GM21423 (cell line): ENCODE results near the gene GNG7.
"Not testable (repeated sequence)": the region's sequence is repeated elsewhere in the genome, so short reads cannot be mapped to it uniquely, and the experiment has no call there.

Experiments used
- ATAC-seq: cut with Tn5 transposase; IDR thresholded peaks from one replicate; pipeline ENCODE4 v1.9.1; 2021; ENCODE audit warnings: mild to moderate bottlenecking, moderate library complexity; ENCODE audit not compliant: unreplicated experiment

The GNG7 gene

GRCh38 chr19:2678044-2678671, 24.3 kb downstream of the GNG7 start:
- no peak for ATAC-seq

- no peak for ATAC-seq
Measured at GRCh38 chr19:2676823-2677222, 25.7 kb downstream of the GNG7 start.

- no peak for ATAC-seq
Measured at GRCh38 chr19:2675892-2676291, 26.6 kb downstream of the GNG7 start.

- no peak for ATAC-seq
Measured at GRCh38 chr19:2670217-2670616, 32.3 kb downstream of the GNG7 start.

DNA sequence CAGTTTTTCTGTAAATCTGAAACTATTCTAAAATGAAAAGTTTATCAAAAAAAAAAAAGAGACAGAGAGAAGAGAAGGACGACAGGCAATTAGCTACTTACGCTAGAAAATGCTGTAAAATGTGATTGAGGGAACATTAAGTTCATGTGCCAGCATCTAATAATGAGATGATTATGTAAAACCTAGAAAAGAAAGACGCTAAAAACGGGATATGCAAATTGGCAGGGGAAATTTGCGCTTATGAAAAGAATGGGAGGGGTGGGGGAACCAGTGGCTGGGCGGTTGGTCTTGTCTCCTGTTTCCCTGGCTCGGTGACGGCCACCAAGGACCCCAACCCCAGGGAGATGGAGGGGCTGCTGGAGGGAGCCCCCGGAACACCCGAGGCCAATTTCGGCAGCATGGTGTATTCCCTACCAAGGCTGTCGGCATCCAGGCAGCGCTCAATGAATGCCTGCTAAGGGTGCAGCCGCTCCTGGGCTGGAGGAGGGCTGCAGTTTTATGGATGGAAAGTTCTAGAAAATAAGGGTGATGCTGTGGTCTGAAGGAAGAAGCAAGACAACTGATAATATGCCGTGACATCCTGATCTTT, 34.2 kb downstream of the GNG7 start:
- ATAC-seq, result no peak

GRCh38 chr19:2667349-2667748, 35.1 kb downstream of the GNG7 start:
- ATAC-seq, result not testable (repeated sequence)

- no peak for ATAC-seq
Measured at GRCh38 chr19:2666344-2666994, 36.0 kb downstream of the GNG7 start.

- ATAC-seq, result no peak
Measured at GRCh38 chr19:2665103-2665502, 37.4 kb downstream of the GNG7 start.

DNA sequence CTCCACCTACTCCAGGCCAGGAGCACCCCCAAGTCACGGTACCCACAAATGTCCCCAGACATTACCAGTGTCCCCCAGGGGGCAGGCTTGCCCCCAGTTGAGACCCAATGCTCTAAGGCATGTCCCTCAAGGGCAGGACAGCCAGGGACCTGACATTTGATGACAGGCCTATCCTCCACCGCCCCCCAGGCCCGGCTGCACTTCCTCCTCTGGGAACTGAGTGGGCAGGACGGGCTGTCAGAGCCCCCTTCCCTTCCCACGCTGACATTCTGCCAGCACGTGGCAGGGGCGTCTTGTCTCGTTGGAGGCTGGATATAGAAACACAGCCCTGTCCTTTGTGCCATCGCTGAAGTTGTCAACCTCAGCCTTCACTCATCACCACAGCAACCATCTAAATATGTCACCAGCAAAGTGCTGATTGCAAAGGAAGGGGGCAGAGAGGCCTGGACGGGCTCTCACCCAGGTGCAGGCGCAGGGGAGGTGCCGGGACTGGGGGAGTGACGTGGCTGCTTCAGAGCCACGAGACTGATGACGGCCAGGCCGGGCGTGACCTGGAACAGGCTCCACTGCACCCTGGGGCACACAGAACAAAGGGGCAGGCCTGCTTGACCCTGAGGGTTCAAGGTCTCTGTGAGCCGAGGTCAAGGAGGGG, 38.4 kb downstream of the GNG7 start:
- ATAC-seq, result peak; percentile 51

GRCh38 chr19:2661615-2662014, 40.9 kb downstream of the GNG7 start:
- no peak for ATAC-seq

DNA sequence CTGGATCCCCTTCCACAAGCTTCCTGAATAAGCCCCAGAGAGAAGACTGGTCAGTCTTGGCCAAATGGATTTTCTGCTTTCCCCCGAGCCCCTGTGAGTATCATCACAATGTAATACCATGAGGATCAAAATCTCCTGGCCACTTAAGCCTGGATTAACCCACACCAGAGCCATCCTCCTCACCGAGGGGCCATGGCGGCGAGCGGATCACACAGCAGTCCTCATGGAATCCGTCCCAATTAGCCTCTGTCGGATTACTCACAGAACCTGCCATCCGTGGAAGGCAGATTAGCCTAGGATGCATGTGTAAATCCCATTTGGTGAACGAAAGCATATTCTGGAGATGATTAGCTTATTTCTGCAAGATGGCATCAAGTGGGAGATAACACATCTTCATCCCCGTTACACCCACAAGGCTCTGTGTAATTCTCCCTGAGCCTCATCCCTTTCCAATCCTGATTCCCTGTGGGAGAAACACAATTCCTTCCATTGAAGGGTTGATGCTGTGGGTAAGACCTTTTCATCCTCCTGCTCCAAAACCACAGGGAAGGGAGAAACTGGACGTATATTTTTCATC, 42.5 kb downstream of the GNG7 start:
- no peak for ATAC-seq

DNA sequence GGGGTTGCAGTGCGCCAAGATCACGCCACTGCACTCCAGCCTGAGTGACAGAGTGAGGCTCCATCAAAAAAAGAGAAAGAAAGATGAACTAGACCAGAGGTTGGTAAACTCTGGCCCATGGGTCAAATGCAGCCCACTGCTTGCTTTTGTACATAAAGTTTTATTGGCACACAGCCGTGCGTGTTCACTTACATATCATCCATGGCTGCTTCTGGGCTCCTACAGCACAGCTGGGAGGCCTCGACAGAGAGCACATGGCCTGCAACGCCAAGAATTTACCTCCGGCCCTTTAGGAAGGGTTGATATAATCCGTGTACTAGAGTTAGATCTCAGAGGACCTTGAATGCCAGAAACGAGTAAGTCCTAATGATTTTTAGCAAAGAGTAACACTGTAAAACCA, 46.0 kb downstream of the GNG7 start:
- no peak for ATAC-seq

- ATAC-seq, result no peak
Measured at GRCh38 chr19:2653710-2654707, 48.5 kb downstream of the GNG7 start.

DNA sequence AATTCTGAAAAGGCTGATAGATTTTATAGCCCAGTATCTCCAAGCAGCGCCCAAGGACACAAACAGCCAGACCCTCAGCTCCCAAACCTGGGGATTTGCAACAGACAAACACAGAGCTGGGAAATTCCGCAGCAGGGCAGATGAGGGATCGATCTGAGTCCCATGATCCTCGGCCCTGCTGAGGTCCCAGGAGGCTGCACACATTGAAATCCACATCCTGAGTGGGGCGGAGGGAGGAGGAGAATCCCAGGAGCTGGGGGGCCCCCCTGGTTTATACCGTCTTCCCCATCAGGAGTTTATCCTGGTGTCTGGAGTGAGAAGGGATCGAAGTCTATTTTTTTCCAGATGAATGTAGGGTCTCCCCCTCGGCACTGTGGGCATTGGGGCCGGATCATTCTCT, 49.3 kb downstream of the GNG7 start:
- ATAC-seq, result no peak

GRCh38 chr19:2652504-2653099, 49.9 kb downstream of the GNG7 start:
- ATAC-seq, result no peak

GRCh38 chr19:2651002-2651733, 51.3 kb downstream of the GNG7 start:
- ATAC-seq, result not testable (repeated sequence)

DNA sequence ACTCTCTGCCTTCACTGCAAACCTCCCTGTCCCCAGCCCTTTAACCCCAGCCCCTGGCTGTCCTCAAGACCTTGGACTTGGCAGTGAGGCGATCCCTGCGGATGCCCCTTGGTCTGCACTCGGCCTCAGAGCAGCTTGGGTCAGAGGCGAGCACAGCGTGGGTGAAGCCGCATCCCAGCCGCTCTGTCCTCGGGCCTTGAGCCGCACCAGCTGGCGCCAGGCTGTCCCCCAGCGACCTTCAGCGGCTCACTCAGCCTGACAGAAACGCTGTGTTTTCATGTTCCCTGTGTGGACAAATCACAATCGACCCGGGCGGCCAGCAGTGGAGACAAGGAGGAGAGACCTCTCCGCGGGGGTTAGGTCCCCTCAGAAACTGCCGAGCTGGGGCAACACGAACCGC, 52.0 kb downstream of the GNG7 start:
- no peak for ATAC-seq

DNA sequence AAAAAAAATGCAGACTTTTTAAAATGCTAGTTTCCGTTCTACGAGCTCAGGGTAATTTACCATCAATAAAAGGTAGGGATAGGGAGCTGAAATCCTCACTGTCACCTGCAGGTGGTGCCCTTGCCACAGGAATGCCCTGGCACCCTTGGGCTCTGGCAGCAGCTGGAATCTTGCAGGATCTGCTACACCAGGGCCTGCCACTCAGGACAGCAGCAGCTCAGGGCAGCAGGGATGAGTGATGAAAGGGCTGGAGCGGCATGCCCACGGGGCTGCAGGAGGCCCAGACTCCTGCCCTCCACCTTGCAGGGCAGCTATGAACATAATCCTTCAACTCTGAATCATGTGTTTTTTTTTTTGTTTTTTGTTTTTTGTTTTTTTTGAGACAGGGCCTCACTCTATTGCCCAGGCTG, 54.0 kb downstream of the GNG7 start:
- ATAC-seq, result no peak

DNA sequence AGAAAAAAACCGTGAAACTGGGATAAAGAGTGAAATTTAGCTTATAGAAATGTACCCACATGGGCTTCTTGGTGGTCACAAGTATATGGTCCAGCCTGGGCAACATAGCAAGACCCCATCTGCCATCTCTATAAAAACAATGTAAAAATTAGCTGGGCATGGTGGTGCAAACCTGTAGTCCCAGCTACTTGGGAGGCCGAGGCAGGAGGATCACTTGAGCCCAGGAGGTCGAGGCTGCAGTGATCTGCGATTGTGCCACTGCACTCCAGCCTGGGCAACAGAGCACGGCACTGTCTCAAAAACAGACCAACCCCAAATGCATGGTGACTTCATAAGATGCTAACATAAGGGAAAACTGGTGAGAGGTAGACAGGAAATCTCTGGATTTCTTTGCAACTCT, 54.4 kb downstream of the GNG7 start:
- ATAC-seq, result no peak
